ENCODE data around the gene ADARB2.
"Not testable (repeated sequence)": the region's sequence is repeated elsewhere in the genome, so short reads cannot be mapped to it uniquely, and the experiment has no call there.

The ADARB2 gene

GRCh38 chr10:1367938-1368841, 369.1 kb downstream of the ADARB2 start:
- DNase-seq (ENCODE audit: low read depth): no peak

- no peak for DNase-seq (ENCODE audit: low read depth)
Measured at GRCh38 chr10:1366811-1367425, 370.4 kb downstream of the ADARB2 start.

- DNase-seq (ENCODE audit: low read depth): no peak
Measured at GRCh38 chr10:1366322-1366691, 371.0 kb downstream of the ADARB2 start.

- no peak for DNase-seq (ENCODE audit: low read depth)
Measured at GRCh38 chr10:1365540-1366321, 371.6 kb downstream of the ADARB2 start.

- no peak for DNase-seq (ENCODE audit: low read depth)
Measured at GRCh38 chr10:1364151-1364910, 373.0 kb downstream of the ADARB2 start.

- DNase-seq (ENCODE audit: low read depth): no peak
Measured at GRCh38 chr10:1363446-1364121, 373.7 kb downstream of the ADARB2 start.

- DNase-seq (ENCODE audit: low read depth): no peak
Measured at GRCh38 chr10:1362589-1363445, 374.5 kb downstream of the ADARB2 start.

GRCh38 chr10:1361411-1362105, 375.8 kb downstream of the ADARB2 start:
- DNase-seq (ENCODE audit: low read depth): no peak

GRCh38 chr10:1360558-1361164, 376.7 kb downstream of the ADARB2 start:
- no peak for DNase-seq (ENCODE audit: low read depth)

GRCh38 chr10:1360011-1360557, 377.2 kb downstream of the ADARB2 start:
- DNase-seq (ENCODE audit: low read depth): no peak

- no peak for DNase-seq (ENCODE audit: low read depth)
Measured at GRCh38 chr10:1359626-1359955, 377.7 kb downstream of the ADARB2 start.

GRCh38 chr10:1358860-1359625, 378.3 kb downstream of the ADARB2 start:
- no peak for DNase-seq (ENCODE audit: low read depth)

GRCh38 chr10:1358147-1358546, 379.2 kb downstream of the ADARB2 start:
- no peak for DNase-seq (ENCODE audit: low read depth)

- no peak for DNase-seq (ENCODE audit: low read depth)
Measured at GRCh38 chr10:1356349-1356748, 381.0 kb downstream of the ADARB2 start.

- no peak for DNase-seq (ENCODE audit: low read depth)
Measured at GRCh38 chr10:1354809-1355710, 382.3 kb downstream of the ADARB2 start.

- not testable (repeated sequence) for DNase-seq (ENCODE audit: low read depth)
Measured at GRCh38 chr10:1352296-1352695, 385.0 kb downstream of the ADARB2 start.

- DNase-seq (ENCODE audit: low read depth): no peak
Measured at GRCh38 chr10:1348773-1349050, 388.6 kb downstream of the ADARB2 start.
